GM18505 (cell line): ENCODE data around the gene UGT2B7.

Source experiments
- ATAC-seq: cut with Tn5 transposase; IDR thresholded peaks from one replicate; pipeline ENCODE4 v1.9.1; 2021; ENCODE audit not compliant: unreplicated experiment
- POLR2A ChIP-seq: IDR thresholded peaks from 4 replicates; pipeline ENCODE4 v1.6.1; 2011; ENCODE audit warnings: borderline replicate concordance; ENCODE audit not compliant: insufficient read depth, insufficient read length; ENCODE audit errors: extremely low read depth

The UGT2B7 gene

DNA sequence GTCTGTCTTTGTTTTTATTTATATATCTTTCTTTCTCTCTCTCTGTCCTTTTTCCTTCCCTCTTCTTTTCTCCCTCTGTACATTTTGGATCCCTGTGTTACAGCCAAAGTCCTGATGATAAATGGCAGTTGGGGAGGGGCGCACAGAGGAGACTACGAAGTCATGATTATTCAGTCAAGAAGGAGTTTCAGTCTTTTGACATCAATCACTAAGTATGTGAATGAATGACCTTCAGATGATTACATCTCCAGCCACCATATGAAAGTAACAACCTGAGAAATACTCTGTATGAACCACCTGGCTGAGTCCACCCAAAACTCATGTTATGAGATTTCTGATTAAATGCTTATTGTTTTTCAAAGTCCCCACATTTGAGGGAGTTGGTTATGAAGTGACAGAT is 45.0 kb downstream of the UGT2B7 start:
- ATAC-seq, result no peak
- no peak for TF ChIP-seq POLR2A

GRCh38 chr4:69147334-69147733 is 51.1 kb downstream of the UGT2B7 start:
- TF ChIP-seq POLR2A, result no peak
- no peak for ATAC-seq

- no peak for ATAC-seq
- TF ChIP-seq POLR2A, result no peak
Observed at GRCh38 chr4:69154021-69154420, 57.7 kb downstream of the UGT2B7 start.

DNA sequence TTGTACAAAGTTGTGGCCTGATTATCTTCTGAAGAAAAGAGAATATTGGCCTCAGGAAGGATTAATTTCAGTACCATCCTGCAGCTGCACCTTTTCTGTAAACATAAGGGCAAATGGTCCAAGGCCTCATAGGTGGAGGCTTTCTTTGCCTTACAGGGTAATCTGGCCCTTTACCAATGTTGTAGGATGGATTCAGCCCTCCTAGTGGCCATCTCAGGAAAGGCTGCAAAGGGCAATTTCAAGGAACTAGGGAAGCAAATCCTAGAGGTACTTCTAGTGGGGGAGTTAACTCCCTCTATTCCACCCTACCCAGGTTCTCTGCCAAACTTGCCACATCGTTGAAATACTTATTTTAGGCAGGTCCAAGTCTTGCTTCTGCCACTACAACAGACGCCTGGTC is 60.6 kb downstream of the UGT2B7 start:
- ATAC-seq, result no peak

More for the DNA sequence above, 60.6 kb downstream of the UGT2B7 start:
- no peak for TF ChIP-seq POLR2A
